H54 (cell line): ENCODE measurements around the gene AASDH.

Experiments used
- DNase-seq: peaks from one replicate; pipeline ENCODE4 v3.0.0; 2011; ENCODE audit warnings: low spot score, mixed read lengths; ENCODE audit not compliant: insufficient read length
- FAIRE-seq: peaks from 3 replicates; lab custom pipeline; 2011; peaks lifted over from hg19 to GRCh38; lab: Jason Lieb, UNC
- POLR2A ChIP-seq: IDR thresholded peaks from 2 replicates; pipeline ENCODE4 v1.6.1; 2011; ENCODE audit warnings: low read depth, mild to moderate bottlenecking, low read length

Gene AASDH

DNA sequence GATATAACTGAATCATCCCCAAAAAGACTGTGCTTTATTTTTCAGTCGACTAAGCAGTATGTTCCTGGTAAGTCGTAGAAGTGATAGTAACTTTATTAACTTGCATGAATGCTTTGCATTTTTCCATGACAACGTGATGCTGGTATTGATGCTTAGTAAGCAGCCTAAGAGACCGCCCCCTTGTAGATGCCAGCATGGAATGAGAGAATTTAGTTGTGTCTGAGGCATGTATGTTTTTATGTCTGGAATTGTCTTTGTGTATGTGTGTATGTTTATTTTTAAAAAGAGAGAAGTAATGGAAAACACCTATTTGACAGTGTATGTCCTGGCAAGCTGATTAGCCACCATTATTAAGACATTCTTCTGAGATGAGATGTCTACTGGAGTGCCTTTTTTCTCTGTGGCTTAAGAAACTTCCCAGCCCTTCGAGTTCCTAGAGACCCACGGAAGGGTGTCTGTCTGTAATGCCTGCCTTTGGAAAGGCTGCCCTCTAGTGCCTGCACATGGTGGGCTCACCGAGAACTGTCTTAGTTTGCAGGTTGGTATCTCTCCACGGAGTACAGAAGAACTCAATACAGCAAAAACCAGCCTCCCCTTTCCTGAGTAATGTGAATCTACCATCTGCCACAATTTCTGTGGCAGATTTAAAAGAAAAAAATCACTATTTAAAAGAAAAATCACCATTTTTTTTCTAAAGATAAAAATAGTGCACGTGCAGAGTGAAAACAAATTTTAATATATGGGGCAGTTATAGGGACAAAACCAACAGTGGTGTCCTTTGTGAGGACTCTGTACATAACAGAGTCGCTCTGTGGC lies 85.9 kb downstream of the AASDH start:
- TF ChIP-seq POLR2A, result no peak
- FAIRE-seq (no peak), DNase-seq (peak; percentile 56)

DNA sequence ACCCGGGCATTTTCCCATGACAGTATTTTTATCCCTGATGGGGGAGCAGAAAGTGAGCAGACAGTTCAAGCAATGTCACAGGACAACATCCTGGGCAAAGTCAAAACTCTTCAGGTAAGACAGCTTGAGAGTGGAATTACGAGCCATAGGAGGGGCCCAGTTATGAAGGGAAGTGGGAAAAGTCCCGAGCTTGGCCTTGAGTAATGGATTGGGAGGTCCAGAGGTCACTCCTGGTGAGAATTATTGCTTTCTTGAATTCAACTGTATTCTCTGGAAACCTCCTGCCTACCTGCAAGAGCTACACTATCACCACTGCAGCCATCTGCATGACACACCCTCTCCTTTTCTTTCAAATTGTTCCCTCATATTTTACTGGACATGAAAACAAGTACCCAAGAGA lies 89.1 kb downstream of the AASDH start:
- TF ChIP-seq POLR2A, result no peak
- DNase-seq, result no peak
- FAIRE-seq, result no peak

DNA sequence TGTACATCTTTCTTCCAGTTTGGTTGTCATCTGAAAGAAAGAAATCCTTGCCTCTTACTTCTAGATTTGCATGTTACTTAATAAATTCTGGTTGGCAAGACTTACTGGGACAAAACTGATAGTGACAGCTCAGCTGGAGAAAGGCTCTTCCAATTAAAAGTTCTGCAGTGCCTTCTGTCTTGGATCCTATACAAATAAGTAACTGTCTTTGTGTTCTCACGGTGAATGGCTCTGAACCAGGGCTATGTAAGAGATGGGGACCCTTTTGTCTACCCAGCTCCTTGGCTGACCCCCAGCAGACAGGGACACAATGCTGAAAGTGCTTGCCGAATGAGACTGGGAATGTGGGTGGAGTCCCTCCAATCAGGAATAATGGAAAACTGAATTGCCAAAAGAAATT lies 89.5 kb downstream of the AASDH start:
- no peak for TF ChIP-seq POLR2A
- FAIRE-seq (no peak), DNase-seq (no peak)

DNA sequence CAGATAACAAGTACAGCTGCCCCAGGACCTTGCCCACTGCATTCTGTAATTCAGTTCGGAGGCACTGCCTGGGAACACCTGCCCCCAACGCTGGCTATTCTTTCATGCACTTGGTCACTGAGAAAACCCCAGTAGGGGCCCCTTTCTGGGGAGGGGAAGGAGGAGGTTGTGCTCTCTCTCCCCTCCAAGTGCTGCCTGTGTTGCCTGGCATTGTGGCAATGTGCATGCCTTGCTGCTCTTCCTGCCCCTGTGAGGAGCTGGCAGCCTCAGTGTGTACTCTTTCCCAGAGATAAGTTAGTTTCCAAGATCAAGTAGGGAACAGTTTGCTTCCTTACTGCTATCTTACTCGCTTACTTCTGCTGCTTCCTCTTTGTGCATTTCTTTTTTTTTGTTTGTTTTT lies 90.8 kb downstream of the AASDH start:
- no peak for TF ChIP-seq POLR2A
- DNase-seq, result no peak
- FAIRE-seq, result no peak

DNA sequence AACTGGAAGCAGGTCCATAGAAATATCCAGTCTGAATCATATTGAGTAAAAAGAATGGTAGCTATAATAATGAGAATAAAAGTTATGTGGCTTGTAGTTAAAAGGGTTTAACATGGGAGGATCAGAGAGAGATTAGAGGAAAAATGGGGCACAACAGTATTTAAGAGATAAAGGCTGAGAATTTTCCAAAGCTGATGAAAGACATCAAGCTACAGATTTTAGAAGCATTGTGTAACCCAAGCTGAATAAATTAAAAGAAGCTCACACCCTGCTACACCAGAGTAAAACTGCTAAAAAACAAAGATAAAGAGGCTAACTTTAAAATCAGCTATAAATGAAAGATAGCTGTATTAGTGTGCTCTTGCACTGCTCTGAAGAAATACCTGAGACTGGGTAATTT lies 94.2 kb downstream of the AASDH start:
- FAIRE-seq (no peak), DNase-seq (no peak)
- TF ChIP-seq POLR2A, result no peak

DNA sequence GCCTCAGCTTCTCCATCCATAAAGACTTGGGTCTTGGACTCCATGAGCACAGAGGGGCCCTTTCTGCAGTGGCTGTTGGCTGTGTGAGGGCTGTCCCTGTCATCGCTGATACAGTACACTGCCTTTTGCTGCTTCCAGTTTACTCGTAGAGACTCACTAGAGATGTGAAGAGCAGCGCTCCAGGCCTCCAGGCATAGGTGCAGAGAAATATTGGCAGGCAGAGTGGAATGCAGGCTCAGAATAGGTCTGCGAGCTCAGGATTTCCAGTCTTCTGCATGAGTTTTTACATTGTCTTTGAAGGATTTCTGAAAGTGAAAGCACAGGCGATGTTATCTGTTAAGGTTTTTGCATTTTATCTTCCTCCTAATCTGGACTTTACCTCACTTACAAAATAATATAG lies 97.4 kb downstream of the AASDH start:
- FAIRE-seq, result no peak
- TF ChIP-seq POLR2A, result no peak
- no peak for DNase-seq

DNA sequence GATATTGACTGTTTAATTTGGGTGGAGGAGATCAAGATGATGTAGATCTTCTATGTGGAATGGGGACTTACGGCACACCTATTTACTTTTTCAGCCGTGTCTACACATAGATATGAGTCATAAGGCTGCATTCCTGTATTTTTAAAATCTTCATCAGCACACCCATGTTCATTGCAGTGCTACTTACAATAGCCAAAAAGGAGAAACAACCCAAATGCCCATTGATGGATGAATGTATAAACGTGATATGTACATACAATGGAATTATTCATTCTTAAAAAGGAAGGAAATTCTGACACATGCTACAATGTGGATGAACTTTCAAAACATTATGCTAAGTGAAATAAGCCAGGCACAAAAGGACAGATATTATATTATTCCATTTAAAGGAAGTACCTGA lies 98.6 kb downstream of the AASDH start:
- no peak for TF ChIP-seq POLR2A
- no peak for DNase-seq
- FAIRE-seq, result no peak
